Trophoblast cell (in vitro differentiated cells and primary cell): ENCODE measurements around the gene TMOD3.
A peak's percentile ranks its signal among the peaks of the same experiment; 100 is the strongest.
"Not testable (repeated sequence)": the region's sequence is repeated elsewhere in the genome, so short reads cannot be mapped to it uniquely, and the experiment has no call there.

Experiments
- DNase-seq, 2 donors: peaks; one replicate each; pipeline ENCODE4 v3.0.0-alpha.2; 2016
- H2AFZ ChIP-seq: 2 replicates; pipeline ENCODE4 v1.6.1; 2013; ENCODE audit warnings: low read length, moderate library complexity, mild to moderate bottlenecking; ENCODE audit not compliant: insufficient read depth, poor library complexity
- H2AK5ac ChIP-seq: 2 replicates; pipeline ENCODE4 v1.6.1; 2013; ENCODE audit warnings: mild to moderate bottlenecking, low read length
- H2BK120ac ChIP-seq: 2 replicates; pipeline ENCODE4 v1.6.1; 2013; ENCODE audit warnings: low read length, mild to moderate bottlenecking, moderate library complexity; ENCODE audit not compliant: insufficient read depth, poor library complexity
- H2BK12ac ChIP-seq: 2 replicates; pipeline ENCODE4 v1.6.1; 2013; ENCODE audit warnings: mild to moderate bottlenecking, low read length, moderate library complexity
- H2BK5ac ChIP-seq: 2 replicates; pipeline ENCODE4 v1.6.1; 2013; ENCODE audit warnings: low read length, low read depth, moderate library complexity, mild to moderate bottlenecking; ENCODE audit not compliant: poor library complexity
- H3K14ac ChIP-seq: 2 replicates; pipeline ENCODE4 v1.6.1; 2013; ENCODE audit warnings: mild to moderate bottlenecking, low read length
- H3K18ac ChIP-seq: 2 replicates; pipeline ENCODE4 v1.6.1; 2013; ENCODE audit warnings: mild to moderate bottlenecking, low read length
- H3K23ac ChIP-seq: 2 replicates; pipeline ENCODE4 v1.6.1; 2013; ENCODE audit warnings: low read length
- H3K27ac ChIP-seq: 2 replicates; pipeline ENCODE4 v1.5.1; 2013; ENCODE audit warnings: low read depth, mild to moderate bottlenecking, inconsistent platforms, low read length, moderate library complexity
- H3K27me3 ChIP-seq: 2 replicates; pipeline ENCODE4 v1.6.1; 2013; ENCODE audit warnings: inconsistent platforms, mild to moderate bottlenecking, low read length, moderate library complexity; ENCODE audit not compliant: insufficient read depth
- H3K36me3 ChIP-seq, 2 experiments: 1 replicate in 1 of 2; 2 replicates in 1 of 2; pipeline ENCODE4 v1.6.1; 2013; ENCODE audit warnings: low read length in 2 of 2, mild to moderate bottlenecking in 2 of 2, moderate library complexity in 1 of 2; ENCODE audit not compliant: insufficient read depth in 2 of 2, control insufficient read depth in 1 of 2
- H3K4ac ChIP-seq: 2 replicates; pipeline ENCODE4 v1.6.1; 2013; ENCODE audit warnings: low read depth, mild to moderate bottlenecking, low read length, moderate library complexity
- H3K4me1 ChIP-seq, 2 experiments: 1 replicate in 1 of 2; 2 replicates in 1 of 2; pipeline ENCODE4 v1.6.1; 2013; ENCODE audit warnings: low read length in 2 of 2, mild to moderate bottlenecking in 2 of 2, moderate library complexity in 1 of 2; ENCODE audit not compliant: insufficient read depth in 2 of 2, control insufficient read depth in 1 of 2
- H3K4me2 ChIP-seq: 2 replicates; pipeline ENCODE4 v1.6.1; 2013; ENCODE audit warnings: inconsistent platforms, mild to moderate bottlenecking, low read length, moderate library complexity
- H3K4me3 ChIP-seq: 2 replicates; pipeline ENCODE4 v1.5.1; 2013; ENCODE audit warnings: mild to moderate bottlenecking, low read depth, low read length, inconsistent platforms
- H3K79me1 ChIP-seq: one replicate; pipeline ENCODE4 v1.6.1; 2013; ENCODE audit warnings: low read length
- H3K79me2 ChIP-seq: 2 replicates; pipeline ENCODE4 v1.6.1; 2013; ENCODE audit warnings: low read length, mild to moderate bottlenecking; ENCODE audit not compliant: control insufficient read depth, insufficient read depth, poor library complexity
- H3K9ac ChIP-seq: 2 replicates; pipeline ENCODE4 v1.6.1; 2013; ENCODE audit warnings: mild to moderate bottlenecking, low read length
- H3K9me3 ChIP-seq: 2 replicates; pipeline ENCODE4 v1.6.1; 2013; ENCODE audit warnings: low read depth, mild to moderate bottlenecking, control low read depth, inconsistent platforms, low read length; ENCODE audit not compliant: insufficient read depth
- H4K12ac ChIP-seq: 2 replicates; pipeline ENCODE4 v1.6.1; 2013; ENCODE audit warnings: low read depth, mild to moderate bottlenecking, low read length, moderate library complexity
- H4K8ac ChIP-seq: 2 replicates; pipeline ENCODE4 v1.6.1; 2013; ENCODE audit warnings: low read depth, mild to moderate bottlenecking, low read length, moderate library complexity
- H4K91ac ChIP-seq: one replicate; pipeline ENCODE4 v1.6.1; 2013; ENCODE audit warnings: low read depth, mild to moderate bottlenecking, low read length, moderate library complexity
- WGBS: extraction: QIAGEN DNeasy Blood & Tissue Kit; methylation state at CpG from one replicate; pipeline ENCODE4 v1.1.7; 2013; ENCODE audit warnings: missing lambda C conversion rate; ENCODE audit not compliant: insufficient read length, insufficient coverage; ENCODE audit errors: extremely low coverage; 5-methylcytosine and 5-hydroxymethylcytosine counted together

TMOD3 gene

DNA sequence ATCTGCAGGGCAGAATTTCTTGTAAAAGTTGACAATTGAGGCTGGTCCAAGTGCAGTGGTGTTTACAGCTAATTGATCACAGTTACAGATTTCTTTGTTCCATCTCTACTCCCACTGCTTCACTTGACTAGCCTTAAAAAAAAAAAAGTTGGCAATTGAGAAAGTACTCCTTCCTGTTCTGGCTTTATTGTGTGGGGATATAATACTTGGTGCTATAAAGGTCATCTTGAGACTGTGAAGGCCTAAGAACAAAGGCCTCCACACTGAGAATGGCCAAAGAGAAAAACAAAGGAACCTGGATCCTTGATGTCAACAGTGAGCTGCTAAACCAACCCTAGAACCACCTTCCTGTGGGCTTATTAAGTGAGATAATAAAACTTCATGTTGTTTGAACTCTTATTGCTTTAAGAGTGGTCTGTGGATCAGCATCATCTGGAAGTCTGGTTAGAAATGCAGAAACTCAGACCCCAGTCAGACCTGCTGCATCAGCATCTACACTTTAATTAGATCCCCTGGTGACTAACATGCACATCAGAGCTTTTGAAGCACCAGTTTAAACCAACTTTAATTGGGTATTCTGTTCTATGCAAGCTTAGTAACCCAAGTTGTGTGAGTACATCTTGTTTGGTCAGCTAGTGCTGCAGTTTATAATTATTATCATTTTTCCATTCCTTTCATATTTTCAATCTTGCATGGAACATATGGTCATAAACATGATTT is 55.2 kb downstream of the TMOD3 start:
- Histone ChIP-seq H2AK5ac (no peak overlapping the region), H3K36me3 (peaks cover 0 to 4% of the 10 kb centered on the region in 2 experiments), H4K91ac (no peak overlapping the region), H3K18ac (no peak overlapping the region), H3K4me1 (no peaks in the 10 kb centered on the region), H3K79me1 (no peaks in the 10 kb centered on the region), H3K9me3 (peaks cover 3% of the 10 kb centered on the region), H2BK12ac (no peak overlapping the region), H3K9ac (no peak overlapping the region), H4K8ac (no peak overlapping the region), H4K12ac (no peak overlapping the region), H3K14ac (no peak overlapping the region), H3K27me3 (no peaks in the 10 kb centered on the region), H3K23ac (no peak overlapping the region), H3K79me2 (no peaks in the 10 kb centered on the region), H3K4ac (no peak overlapping the region), H2AFZ (no peak overlapping the region), H3K4me2 (no peak overlapping the region), H3K4me3 (no peak overlapping the region), H2BK120ac (no peak overlapping the region), H2BK5ac (no peak overlapping the region), H3K27ac (no peak overlapping the region)
- DNase-seq, result no peak

DNA sequence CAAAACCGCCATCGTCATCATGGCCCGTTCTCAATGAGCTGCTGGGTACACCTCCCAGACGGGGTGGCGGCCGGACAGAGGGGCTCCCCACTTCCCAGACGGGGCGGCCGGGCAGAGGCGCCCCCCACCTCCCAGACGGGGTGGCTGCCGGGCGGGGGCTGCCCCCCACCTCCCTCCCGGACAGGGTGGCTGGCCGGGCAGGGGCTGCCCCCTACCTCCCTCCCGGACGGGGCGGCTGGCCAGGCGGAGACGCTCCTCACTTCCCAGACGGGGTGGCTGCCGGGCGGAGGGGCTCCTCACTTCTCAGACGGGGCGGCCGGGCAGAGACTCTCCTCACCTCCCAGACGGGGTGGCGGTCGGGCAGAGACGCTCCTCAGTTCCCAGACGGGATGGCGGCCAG is 56.3 kb downstream of the TMOD3 start:
- not testable (repeated sequence) for H3K9me3 ChIP-seq, H4K8ac ChIP-seq, H3K14ac ChIP-seq, H3K18ac ChIP-seq, H3K23ac ChIP-seq, H3K36me3 ChIP-seq, H3K27ac ChIP-seq, H2BK120ac ChIP-seq, H4K91ac ChIP-seq, H3K79me2 ChIP-seq, H3K27me3 ChIP-seq, H3K9ac ChIP-seq, H2BK5ac ChIP-seq, H2AK5ac ChIP-seq, H3K4me1 ChIP-seq, H4K12ac ChIP-seq, H3K4me2 ChIP-seq, DNase-seq, H3K4ac ChIP-seq, H2AFZ ChIP-seq, H3K4me3 ChIP-seq, H2BK12ac ChIP-seq, H3K79me1 ChIP-seq
- no CpG with 5 or more reads among the region's 32 CpGs for WGBS

DNA sequence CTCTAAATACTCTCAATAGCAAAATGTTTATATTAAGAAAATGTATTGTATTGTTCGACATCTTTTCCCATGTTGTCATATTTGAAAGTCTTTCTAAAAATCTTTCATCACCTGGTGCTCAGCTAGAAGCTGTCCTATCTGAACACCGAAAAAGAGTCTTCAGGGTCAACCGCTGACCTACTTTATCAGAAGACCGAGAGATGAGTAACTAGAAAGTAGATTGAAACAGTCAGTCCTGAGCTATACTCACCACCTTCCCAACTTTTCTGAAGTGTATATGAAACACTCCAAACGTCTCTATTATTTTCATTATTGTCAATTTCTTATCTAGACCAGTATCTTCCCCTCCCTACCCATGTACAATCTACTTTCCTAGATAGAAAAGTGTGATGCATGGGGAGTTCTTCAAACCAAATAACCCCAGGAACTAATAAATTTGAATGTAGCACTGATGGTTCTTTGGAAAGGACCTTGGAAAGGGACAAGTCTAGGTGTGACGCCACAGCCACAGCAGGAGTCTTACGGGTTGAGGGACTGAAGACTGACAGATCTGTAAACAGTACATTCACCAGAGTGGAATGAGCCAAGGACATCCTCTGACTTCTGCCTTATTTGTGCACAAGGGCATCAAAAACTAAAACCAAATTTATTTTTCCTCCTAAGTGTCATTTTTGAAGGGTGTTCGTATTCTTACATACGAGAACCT is 58.6 kb downstream of the TMOD3 start:
- Histone ChIP-seq H3K14ac (no peak overlapping the region), H3K23ac (no peak overlapping the region), H3K79me1 (no peaks in the 10 kb centered on the region), H3K4me3 (no peak overlapping the region), H3K4ac (no peak overlapping the region), H3K27ac (no peak overlapping the region), H4K91ac (no peak overlapping the region), H4K12ac (no peak overlapping the region), H3K27me3 (no peaks in the 10 kb centered on the region), H3K4me2 (no peak overlapping the region), H2AK5ac (no peak overlapping the region), H3K36me3 (peaks cover 3 to 6% of the 10 kb centered on the region in 2 experiments), H3K79me2 (no peaks in the 10 kb centered on the region), H3K18ac (no peak overlapping the region), H3K9me3 (peaks cover 3% of the 10 kb centered on the region), H3K4me1 (no peaks in the 10 kb centered on the region), H2BK12ac (no peak overlapping the region), H2BK120ac (no peak overlapping the region), H2BK5ac (no peak overlapping the region), H3K9ac (no peak overlapping the region), H2AFZ (no peak overlapping the region), H4K8ac (no peak overlapping the region)
- DNase-seq, result no peak
- WGBS, result no CpG with 5 or more reads among the region's 9 CpGs

DNA sequence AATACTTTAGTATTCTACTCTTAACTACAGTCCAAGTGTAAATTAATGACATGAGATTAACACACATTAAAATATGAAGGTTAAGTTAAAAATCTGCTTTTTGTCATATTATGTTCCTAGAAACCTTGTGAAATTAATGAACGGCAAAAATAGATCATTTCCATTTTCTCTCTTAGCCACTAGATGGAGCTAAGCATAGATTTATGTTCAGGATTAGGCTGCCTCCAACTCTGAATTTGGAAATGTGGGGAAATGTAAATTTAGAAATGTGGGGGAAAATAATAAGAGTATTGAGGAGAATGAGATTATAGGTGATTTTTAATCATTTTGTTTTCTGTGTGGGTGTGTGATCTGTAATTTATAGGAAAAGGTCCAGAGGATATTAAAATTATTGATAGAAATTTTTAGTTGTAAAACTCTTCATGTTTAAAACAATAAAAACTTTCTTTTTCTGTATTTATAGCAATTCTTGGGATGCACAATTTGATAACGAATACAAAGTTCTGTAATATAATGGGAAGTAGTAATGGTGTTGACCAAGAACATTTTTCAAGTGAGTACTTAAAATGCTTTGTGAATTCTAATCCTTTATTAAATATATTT is 59.2 kb downstream of the TMOD3 start:
- Histone ChIP-seq H3K36me3 (peaks cover 3 to 6% of the 10 kb centered on the region in 2 experiments), H3K79me1 (no peaks in the 10 kb centered on the region), H3K9ac (no peak overlapping the region), H4K91ac (no peak overlapping the region), H3K4ac (no peak overlapping the region), H3K79me2 (no peaks in the 10 kb centered on the region), H3K18ac (no peak overlapping the region), H3K27ac (no peak overlapping the region), H3K9me3 (peaks cover 3% of the 10 kb centered on the region), H3K14ac (no peak overlapping the region), H2AK5ac (no peak overlapping the region), H3K27me3 (no peaks in the 10 kb centered on the region), H3K4me2 (no peak overlapping the region), H2BK120ac (no peak overlapping the region), H3K23ac (no peak overlapping the region), H2BK5ac (no peak overlapping the region), H2AFZ (no peak overlapping the region), H4K12ac (no peak overlapping the region), H3K4me1 (no peaks in the 10 kb centered on the region), H3K4me3 (no peak overlapping the region), H2BK12ac (no peak overlapping the region), H4K8ac (no peak overlapping the region)
- WGBS, result no CpG with 5 or more reads among the region's 2 CpGs
- DNase-seq, result peak in 1 of 2 donors; percentile 68
